ENCODE data around the gene NUP214.
"Not testable (repeated sequence)": the region's sequence is repeated elsewhere in the genome, so short reads cannot be mapped to it uniquely, and the experiment has no call there.

Gene NUP214

GRCh38 chr9:131148966-131149687 is 23.7 kb downstream of the NUP214 start:
- H3K9me3 ChIP-seq (ENCODE audit: control insufficient read depth, low read length): no peaks in the 10 kb centered on the region
- no peak overlapping the region for H3K27ac ChIP-seq
- H3K4me3 ChIP-seq (ENCODE audit: low read depth, low read length): no peak overlapping the region
- H3K36me3 ChIP-seq (ENCODE audit: control insufficient read depth, insufficient read depth, low read length): no peaks in the 10 kb centered on the region
- H3K4me1 ChIP-seq: no peaks in the 10 kb centered on the region
- H3K9ac ChIP-seq: no peak overlapping the region
- no peak overlapping the region for H2AFZ ChIP-seq
- H3K4me2 ChIP-seq (ENCODE audit: low read length): no peak overlapping the region
- H3K27me3 ChIP-seq (ENCODE audit: control insufficient read depth, insufficient read depth, low read length): no peaks in the 10 kb centered on the region
- no peaks in the 10 kb centered on the region for H3K79me2 ChIP-seq
- TF ChIP-seq CTCF (IDR thresholded peaks at IDR 0.05): no peak

- H3K4me1 ChIP-seq: no peaks in the 10 kb centered on the region
- no peaks in the 10 kb centered on the region for H3K27me3 ChIP-seq (ENCODE audit: control insufficient read depth, insufficient read depth, low read length)
- no peak for TF ChIP-seq CTCF (IDR thresholded peaks at IDR 0.05)
Observed at GRCh38 chr9:131149688-131150053, 24.3 kb downstream of the NUP214 start.

GRCh38 chr9:131153595-131153994 is 28.2 kb downstream of the NUP214 start:
- no peak overlapping the region for H3K4me2 ChIP-seq (ENCODE audit: low read length)
- H3K9me3 ChIP-seq (ENCODE audit: control insufficient read depth, low read length): no peaks in the 10 kb centered on the region
- no peak overlapping the region for H3K9ac ChIP-seq
- no peaks in the 10 kb centered on the region for H3K4me1 ChIP-seq
- no peaks in the 10 kb centered on the region for H3K79me2 ChIP-seq
- no peaks in the 10 kb centered on the region for H3K36me3 ChIP-seq (ENCODE audit: control insufficient read depth, insufficient read depth, low read length)
- no peak overlapping the region for H2AFZ ChIP-seq
- H3K27ac ChIP-seq: no peak overlapping the region
- no peak overlapping the region for H3K4me3 ChIP-seq (ENCODE audit: low read depth, low read length)
- H3K27me3 ChIP-seq (ENCODE audit: control insufficient read depth, insufficient read depth, low read length): no peaks in the 10 kb centered on the region
- TF ChIP-seq CTCF (IDR thresholded peaks at IDR 0.05): no peak

More at GRCh38 chr9:131149688-131150053, 24.3 kb downstream of the NUP214 start:
- no peaks in the 10 kb centered on the region for H3K9me3 ChIP-seq (ENCODE audit: control insufficient read depth, low read length)
- no peak overlapping the region for H3K4me2 ChIP-seq (ENCODE audit: low read length)
- no peaks in the 10 kb centered on the region for H3K79me2 ChIP-seq
- H3K36me3 ChIP-seq (ENCODE audit: control insufficient read depth, insufficient read depth, low read length): no peaks in the 10 kb centered on the region
- H3K9ac ChIP-seq: no peak overlapping the region
- H3K27ac ChIP-seq: no peak overlapping the region
- H2AFZ ChIP-seq: no peak overlapping the region
- no peak overlapping the region for H3K4me3 ChIP-seq (ENCODE audit: low read depth, low read length)

- not testable (repeated sequence) for H3K4me1 ChIP-seq; H3K27me3 ChIP-seq (ENCODE audit: control insufficient read depth, insufficient read depth, low read length); H2AFZ ChIP-seq; H3K79me2 ChIP-seq; H3K9me3 ChIP-seq (ENCODE audit: control insufficient read depth, low read length); H3K4me2 ChIP-seq (ENCODE audit: low read length); H3K27ac ChIP-seq; H3K36me3 ChIP-seq (ENCODE audit: control insufficient read depth, insufficient read depth, low read length); H3K9ac ChIP-seq; H3K4me3 ChIP-seq (ENCODE audit: low read depth, low read length)
Observed at GRCh38 chr9:131158673-131159072, 33.3 kb downstream of the NUP214 start.

GRCh38 chr9:131160416-131161112 is 35.2 kb downstream of the NUP214 start:
- no peak overlapping the region for H3K9ac ChIP-seq
- H3K79me2 ChIP-seq: no peaks in the 10 kb centered on the region
- no peak for TF ChIP-seq CTCF (IDR thresholded peaks at IDR 0.05)
- no peaks in the 10 kb centered on the region for H3K4me1 ChIP-seq
- H3K4me3 ChIP-seq (ENCODE audit: low read depth, low read length): no peak overlapping the region
- H3K27me3 ChIP-seq (ENCODE audit: control insufficient read depth, insufficient read depth, low read length): no peaks in the 10 kb centered on the region
- H2AFZ ChIP-seq: no peak overlapping the region
- H3K9me3 ChIP-seq (ENCODE audit: control insufficient read depth, low read length): no peaks in the 10 kb centered on the region
- no peak overlapping the region for H3K27ac ChIP-seq
- no peak overlapping the region for H3K4me2 ChIP-seq (ENCODE audit: low read length)
- no peaks in the 10 kb centered on the region for H3K36me3 ChIP-seq (ENCODE audit: control insufficient read depth, insufficient read depth, low read length)

Measured in parathyroid adenoma (tissue), 2 donors.